NK-92 treated with Interleukin-12 subunit alpha and Interleukin-12 subunit beta, amount 100 ng/mL, for 24 hours (cell line): ENCODE data around the gene PDGFRB.

ENCODE experiments used
- DNase-seq: peaks from one replicate; lab custom pipeline; 2025; lab: John Stamatoyannopoulos, UW

The PDGFRB gene

GRCh38 chr5:150181766-150182545 is 26.3 kb upstream of the PDGFRB start:
- DNase-seq, result no peak

GRCh38 chr5:150181027-150181426 is 25.4 kb upstream of the PDGFRB start:
- no peak for DNase-seq

- no peak for DNase-seq
Observed at GRCh38 chr5:150180241-150181026, 24.8 kb upstream of the PDGFRB start.

DNA sequence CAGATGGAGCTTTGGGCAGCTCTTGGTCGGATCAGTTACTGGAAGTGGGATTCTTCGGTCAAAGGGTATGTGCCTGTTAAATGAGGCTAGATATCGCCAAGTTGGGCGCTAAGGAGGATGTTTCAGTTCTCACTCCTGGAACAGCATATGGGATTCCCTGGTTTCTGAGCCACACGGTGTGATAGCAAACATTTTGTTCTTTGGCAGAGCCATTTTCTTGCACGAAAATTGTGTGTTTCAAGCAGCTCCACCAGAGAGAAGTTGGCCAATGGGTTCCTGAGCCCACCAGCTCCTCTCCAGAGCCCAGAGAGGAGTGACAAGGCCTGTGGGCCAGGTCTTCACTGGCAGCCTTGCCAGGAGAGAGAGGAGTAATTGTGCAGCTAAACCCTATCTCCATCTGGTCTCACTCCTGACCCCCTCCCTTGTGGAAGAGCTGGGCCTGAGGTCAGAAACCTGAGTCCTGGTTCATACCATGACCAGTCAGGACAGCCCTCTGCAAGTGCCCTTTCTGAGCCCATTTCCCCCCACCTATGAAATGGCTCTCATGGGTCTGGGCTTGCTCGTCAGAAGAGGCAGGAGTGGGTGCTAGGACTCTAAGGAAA is 23.5 kb upstream of the PDGFRB start:
- DNase-seq, result no peak

DNA sequence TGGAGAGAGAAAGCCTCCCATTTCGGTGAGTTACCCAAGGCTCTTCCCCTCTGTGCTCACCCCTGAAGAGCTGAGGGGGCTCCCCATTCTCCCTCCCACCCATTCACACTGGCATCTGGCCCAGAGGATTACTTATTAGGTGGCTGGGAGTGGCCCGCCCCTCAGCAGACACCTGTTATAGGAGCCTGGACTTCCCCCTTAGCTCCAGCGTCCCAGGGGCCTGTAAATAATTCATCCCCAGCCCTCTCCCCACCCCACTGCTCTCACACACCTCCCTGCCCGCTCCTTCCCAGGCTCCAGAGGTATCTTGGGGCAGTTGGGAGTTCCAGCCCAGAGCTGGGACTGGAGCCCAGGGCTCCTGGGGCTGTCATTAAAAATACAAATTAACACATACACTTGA is 22.6 kb upstream of the PDGFRB start:
- no peak for DNase-seq

DNA sequence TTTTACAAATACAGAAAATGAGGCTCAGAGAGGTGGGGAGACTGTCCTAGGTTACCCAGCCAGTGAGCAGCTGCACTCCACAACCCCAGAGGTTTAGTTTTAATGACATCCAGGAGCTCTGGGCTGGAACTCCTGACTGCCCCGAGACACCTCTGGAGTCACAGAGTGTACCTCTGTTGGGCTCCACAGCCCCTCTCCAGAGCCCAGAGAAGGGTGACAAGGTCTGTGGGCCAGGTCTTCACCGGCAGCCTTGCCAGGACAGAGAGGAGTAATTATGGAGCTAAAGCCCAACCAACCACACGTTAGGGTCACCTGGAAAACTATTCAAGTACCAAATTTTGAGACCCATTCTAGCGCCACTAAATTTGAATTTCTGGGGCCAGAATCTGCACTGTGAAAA is 22.1 kb upstream of the PDGFRB start:
- DNase-seq, result no peak

DNA sequence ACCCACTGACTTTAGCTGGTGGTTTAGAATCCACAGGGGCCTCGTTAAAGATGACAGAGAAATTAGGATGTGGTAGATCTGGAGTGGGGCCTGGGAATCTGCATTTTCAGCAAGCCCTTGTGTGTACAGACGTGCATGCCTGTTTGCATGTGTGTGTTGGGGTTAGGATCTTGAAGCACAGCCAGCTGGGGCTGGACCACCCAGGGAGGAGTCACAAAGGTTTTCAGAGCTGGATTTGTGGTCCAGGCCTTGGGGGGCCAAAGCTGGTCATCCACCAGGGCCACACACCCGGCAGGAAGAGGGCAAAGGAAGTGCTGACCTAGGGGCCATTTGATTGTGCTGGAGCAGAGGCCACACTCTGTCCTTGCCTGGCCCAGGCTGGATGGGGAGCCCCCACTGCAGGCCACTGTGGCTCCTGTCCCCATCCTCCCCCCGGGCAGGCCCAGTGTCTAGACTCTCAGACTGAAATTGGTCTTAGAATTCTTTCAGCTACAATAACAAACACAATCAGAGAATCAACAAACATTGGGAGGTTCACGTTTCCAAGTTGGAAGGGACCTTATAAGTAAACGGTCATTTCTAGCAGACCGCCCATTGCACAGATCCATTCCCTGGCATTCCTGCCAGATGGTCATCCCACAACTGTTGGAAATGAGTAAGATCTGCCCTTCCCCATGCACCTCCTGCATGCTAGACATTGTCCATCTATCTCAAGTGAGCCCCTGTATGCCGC is 21.3 kb upstream of the PDGFRB start:
- no peak for DNase-seq

DNA sequence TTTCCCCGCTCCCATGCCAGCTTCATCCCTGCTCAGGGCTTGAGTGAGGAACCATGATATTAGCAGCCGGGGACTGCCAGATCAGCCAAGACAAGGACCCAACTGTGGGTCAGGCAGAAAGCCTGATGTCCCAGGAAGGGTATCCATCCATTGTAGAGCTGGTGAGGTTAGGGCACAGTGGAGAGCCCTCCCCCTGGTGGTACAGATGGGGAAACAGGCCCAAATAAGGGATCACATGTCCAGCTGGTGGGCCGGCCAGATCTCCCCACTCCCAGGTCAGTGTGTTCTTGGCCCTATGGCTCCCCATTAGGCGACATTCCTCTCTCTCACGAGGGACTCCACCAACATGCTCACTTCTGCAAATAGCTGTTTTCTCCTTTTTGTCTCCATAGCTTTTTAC is 19.9 kb upstream of the PDGFRB start:
- DNase-seq, result no peak

GRCh38 chr5:150175076-150175475 is 19.4 kb upstream of the PDGFRB start:
- DNase-seq, result no peak

DNA sequence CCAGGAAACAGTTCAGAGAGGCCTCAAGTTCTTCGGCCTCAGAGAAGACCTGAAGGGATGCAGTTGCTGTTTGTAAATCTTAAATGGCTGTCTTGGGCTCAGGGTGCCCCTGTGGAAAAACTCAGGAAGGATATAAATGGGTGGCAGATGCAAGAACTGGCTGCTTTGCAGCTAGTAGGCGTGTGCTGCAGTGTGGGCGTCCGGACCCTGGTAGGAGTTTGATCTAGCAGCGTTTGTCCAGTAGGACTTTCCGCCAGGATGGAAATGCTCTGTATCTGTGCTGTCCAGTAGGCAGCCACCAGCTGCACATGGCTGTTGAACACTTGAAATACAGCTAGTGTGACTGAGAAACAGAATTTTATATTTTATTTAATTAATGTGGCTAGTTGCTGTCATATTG is 18.6 kb upstream of the PDGFRB start:
- DNase-seq, result no peak

DNA sequence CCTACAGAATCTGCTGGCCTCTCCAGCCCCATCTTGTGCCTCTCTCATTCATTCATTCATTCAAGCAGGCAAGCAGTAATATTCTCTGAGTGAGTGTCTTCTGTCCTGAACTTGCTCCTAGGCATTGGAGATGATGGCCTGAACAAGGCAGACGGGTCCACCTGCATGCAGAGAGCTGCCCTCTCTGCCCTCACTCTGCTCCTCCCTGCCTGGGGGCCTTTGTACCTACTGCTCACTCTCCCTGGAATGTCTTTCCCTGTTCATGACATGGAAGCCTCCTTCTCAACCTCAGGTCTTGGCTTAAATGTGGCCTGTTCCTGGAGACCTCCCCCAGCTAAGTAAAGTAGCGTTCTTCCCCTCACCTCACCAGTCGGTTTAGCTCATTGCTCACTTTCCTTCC is 17.5 kb upstream of the PDGFRB start:
- DNase-seq, result no peak

GRCh38 chr5:150172556-150172955 is 16.9 kb upstream of the PDGFRB start:
- no peak for DNase-seq

DNA sequence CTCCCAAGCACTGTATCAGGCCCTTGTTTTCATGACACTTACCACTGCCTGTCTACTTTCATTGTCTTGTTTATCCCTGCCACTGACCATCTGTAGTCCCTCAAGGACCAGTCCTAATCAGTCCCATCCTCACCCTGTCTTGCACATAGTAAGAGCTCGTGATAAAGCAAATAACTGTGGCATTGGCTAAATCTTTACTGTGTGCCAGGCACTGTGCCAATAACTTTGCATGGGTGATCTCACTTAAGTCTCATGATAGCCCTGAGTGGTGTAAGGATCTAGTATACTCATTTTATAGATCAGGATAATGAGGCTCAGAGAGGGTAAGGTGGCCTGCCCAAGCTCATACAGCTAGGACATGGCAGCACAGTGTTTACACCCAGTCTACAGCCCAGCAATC is 16.5 kb upstream of the PDGFRB start:
- DNase-seq, result no peak

DNA sequence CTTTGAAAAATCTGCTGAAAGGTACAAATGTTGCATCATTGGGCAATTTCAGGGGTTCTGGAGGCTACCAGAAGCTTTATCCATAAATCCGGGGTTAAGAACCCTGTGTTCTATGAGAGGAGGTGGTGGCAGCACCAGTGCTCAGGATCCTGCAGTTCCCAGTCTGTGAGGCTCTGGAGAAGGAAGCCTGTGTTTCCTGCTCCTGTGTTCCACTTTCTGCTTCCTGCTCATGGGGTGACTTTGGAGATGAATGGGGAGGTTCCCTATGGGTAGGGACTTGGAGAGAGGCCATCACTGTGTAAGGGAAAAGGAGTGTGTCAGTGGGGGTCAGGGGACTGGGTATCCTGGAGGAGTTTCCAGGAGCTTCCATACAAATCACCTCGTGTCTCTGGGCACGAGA is 13.2 kb upstream of the PDGFRB start:
- DNase-seq, result no peak

GRCh38 chr5:150167908-150168307 is 12.3 kb upstream of the PDGFRB start:
- DNase-seq, result no peak

DNA sequence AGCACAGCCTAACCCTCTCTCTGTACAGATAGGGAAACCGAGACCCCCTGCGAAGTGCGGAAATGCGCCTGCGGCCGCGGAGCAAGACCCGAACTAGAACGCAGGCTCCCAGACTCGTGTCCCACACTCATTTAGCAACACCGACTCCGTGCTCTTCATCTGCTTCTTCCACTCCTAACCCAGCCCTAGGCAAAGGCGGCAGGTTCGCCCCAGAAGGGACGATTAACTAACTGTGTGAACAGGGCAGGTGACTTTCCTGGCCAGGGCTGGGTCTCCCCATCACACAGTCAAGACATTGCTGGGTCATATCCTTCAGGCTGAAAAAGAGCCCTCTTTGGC is 11.8 kb upstream of the PDGFRB start:
- DNase-seq, result no peak

GRCh38 chr5:150166650-150167511 is 11.2 kb upstream of the PDGFRB start, which contains the start of gene CDX1:
CDX1 (plus strand) TSS chr5:150166778; CDS start chr5:150166877, 99 bp downstream.
- DNase-seq, result no peak

GRCh38 chr5:150166037-150166649 is 10.5 kb upstream of the PDGFRB start:
- no peak for DNase-seq

DNA sequence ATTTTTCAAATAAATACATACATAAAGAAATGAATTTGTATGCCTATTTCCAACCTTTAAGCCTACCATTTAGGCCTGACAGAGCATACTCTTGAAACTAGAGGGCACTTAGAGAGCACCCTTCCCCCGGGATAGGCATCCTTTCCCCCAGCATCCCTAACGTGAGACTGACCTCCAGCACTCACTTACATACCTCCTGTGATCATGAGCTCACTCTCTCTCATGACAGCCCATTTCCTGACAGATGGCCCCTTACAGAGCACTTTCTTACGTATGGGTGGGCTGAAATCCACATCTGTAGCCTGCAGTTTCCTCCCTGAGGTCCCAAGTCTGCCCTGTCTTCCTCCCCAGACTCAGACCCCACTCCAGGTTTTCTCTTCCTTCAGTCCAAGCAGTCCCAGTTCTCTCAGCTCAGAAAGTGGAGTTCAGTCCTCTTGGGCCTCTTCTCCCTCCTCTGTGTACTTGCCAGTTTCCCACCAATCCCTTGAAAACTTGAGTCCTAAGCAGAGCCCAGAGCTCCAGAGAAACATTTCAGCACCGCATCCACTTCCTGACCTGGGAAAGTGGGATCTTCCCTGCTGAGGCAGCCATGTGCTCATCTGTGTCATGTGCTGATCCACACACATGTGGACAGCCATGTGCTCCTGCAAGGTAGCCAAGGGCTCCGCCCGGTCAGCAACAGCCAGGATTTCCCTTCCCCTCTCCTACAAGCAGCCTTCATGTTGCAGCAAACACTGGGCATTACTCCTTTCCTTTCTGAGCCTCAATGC is 8.8 kb upstream of the PDGFRB start:
- DNase-seq, result no peak

- DNase-seq, result no peak
Observed at GRCh38 chr5:150163547-150164059, 8.0 kb upstream of the PDGFRB start.
